ENCODE measurements around the gene MYMX.
"Not testable (repeated sequence)": the region's sequence is repeated elsewhere in the genome, so short reads cannot be mapped to it uniquely, and the experiment has no call there.

The MYMX gene

DNA sequence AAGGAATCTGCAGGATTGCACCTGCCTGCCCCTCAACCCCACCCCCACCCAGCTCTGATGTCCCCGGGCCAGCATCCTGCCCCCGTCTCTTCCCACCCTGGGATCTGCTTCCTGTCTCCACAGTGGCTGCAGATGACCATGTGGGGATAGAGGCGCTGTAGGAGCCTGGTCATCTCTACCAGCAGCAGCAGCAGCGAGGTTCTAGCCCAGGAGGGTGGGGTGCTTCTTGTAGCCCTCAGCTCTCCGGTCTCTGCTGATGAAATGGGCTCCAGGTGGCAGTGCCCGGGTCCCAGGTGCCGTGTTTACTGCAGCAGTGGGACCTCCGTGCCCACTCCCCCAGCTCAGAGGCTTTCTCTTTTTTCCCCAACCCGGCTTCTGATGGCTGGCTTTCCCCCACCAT is 32.9 kb upstream of the MYMX start:
- TF ChIP-seq, protein P1, sequence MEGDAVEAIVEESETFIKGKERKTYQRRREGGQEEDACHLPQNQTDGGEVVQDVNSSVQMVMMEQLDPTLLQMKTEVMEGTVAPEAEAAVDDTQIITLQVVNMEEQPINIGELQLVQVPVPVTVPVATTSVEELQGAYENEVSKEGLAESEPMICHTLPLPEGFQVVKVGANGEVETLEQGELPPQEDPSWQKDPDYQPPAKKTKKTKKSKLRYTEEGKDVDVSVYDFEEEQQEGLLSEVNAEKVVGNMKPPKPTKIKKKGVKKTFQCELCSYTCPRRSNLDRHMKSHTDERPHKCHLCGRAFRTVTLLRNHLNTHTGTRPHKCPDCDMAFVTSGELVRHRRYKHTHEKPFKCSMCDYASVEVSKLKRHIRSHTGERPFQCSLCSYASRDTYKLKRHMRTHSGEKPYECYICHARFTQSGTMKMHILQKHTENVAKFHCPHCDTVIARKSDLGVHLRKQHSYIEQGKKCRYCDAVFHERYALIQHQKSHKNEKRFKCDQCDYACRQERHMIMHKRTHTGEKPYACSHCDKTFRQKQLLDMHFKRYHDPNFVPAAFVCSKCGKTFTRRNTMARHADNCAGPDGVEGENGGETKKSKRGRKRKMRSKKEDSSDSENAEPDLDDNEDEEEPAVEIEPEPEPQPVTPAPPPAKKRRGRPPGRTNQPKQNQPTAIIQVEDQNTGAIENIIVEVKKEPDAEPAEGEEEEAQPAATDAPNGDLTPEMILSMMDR (IDR thresholded peaks at IDR 0.05; ENCODE audit: low read depth, low read length): no peak
- TF ChIP-seq MYC (IDR thresholded peaks at IDR 0.05; ENCODE audit: low read depth, low read length) (no peak), POLR2A (IDR thresholded peaks at IDR 0.05; ENCODE audit: extremely low read depth, insufficient read length) (no peak)
- TF ChIP-seq, protein P2, sequence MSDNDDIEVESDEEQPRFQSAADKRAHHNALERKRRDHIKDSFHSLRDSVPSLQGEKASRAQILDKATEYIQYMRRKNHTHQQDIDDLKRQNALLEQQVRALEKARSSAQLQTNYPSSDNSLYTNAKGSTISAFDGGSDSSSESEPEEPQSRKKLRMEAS (IDR thresholded peaks at IDR 0.05; ENCODE audit: low read depth, low read length): no peak
- H3K4me3 ChIP-seq (ENCODE audit: low read depth, low read length): no peak overlapping the region
- no peak for DNase-seq (ENCODE audit: low read depth)

DNA sequence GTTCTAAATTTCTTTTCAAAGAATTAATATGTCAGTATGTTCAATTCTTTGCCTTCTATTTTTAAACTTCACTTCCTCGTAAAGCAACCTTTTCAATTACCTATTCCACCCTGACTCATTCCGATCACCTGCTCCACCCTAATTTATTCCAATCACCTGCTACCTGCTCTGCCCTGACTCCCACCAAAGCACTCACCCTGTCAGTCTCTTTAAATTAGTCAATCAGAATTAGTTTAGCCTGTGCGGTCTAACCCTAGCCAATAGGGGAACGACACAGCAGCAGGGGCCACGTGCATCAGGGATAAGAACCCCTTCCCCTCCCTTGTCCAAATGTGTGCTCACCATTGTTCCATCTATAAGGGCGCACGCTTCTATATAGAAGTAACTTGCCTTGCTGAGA is 31.4 kb upstream of the MYMX start:
- not testable (repeated sequence) for DNase-seq (ENCODE audit: low read depth); H3K4me3 ChIP-seq (ENCODE audit: low read depth, low read length)

GRCh38 chr6:44185953-44186634 is 30.6 kb upstream of the MYMX start:
- H3K4me3 ChIP-seq (ENCODE audit: low read depth, low read length): no peak overlapping the region
- no peak for DNase-seq (ENCODE audit: low read depth)
- TF ChIP-seq MYC (IDR thresholded peaks at IDR 0.05; ENCODE audit: low read depth, low read length) (no peak), POLR2A (IDR thresholded peaks at IDR 0.05; ENCODE audit: extremely low read depth, insufficient read length) (no peak)
- TF ChIP-seq, protein P2 (IDR thresholded peaks at IDR 0.05; ENCODE audit: low read depth, low read length): no peak
- TF ChIP-seq, protein P1 (IDR thresholded peaks at IDR 0.05; ENCODE audit: low read depth, low read length): no peak

GRCh38 chr6:44186635-44187025 is 30.1 kb upstream of the MYMX start:
- no peak for DNase-seq (ENCODE audit: low read depth)
- H3K4me3 ChIP-seq (ENCODE audit: low read depth, low read length): no peak overlapping the region
- TF ChIP-seq MYC (IDR thresholded peaks at IDR 0.05; ENCODE audit: low read depth, low read length) (no peak), POLR2A (IDR thresholded peaks at IDR 0.05; ENCODE audit: extremely low read depth, insufficient read length) (no peak)
- TF ChIP-seq, protein P1 (IDR thresholded peaks at IDR 0.05; ENCODE audit: low read depth, low read length): no peak
- TF ChIP-seq, protein P2 (IDR thresholded peaks at IDR 0.05; ENCODE audit: low read depth, low read length): no peak

DNA sequence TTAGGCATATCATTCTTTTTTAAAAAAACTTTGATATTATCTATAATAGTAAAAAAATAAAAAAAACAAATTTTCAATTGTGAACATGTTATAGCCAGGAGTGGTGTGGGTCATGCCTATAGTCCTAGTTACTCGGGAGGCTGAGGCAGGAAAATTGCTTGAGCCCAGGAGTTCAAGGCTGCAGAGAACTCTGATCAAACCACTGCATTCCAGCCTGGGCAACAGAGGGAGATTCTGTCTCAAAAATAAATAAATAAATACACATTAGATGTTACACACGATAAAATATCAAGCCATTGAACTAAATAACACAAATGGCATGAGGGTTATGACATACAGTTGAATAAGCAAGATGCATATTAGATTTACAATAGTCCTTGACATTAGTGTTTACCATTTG is 27.9 kb upstream of the MYMX start:
- TF ChIP-seq MYC (IDR thresholded peaks at IDR 0.05; ENCODE audit: low read depth, low read length): no peak
- TF ChIP-seq, protein P2 (IDR thresholded peaks at IDR 0.05; ENCODE audit: low read depth, low read length): no peak
- TF ChIP-seq POLR2A (IDR thresholded peaks at IDR 0.05; ENCODE audit: extremely low read depth, insufficient read length): no peak
- TF ChIP-seq, protein P1 (IDR thresholded peaks at IDR 0.05; ENCODE audit: low read depth, low read length): no peak
- no peak overlapping the region for H3K4me3 ChIP-seq (ENCODE audit: low read depth, low read length)
- DNase-seq (ENCODE audit: low read depth): no peak

DNA sequence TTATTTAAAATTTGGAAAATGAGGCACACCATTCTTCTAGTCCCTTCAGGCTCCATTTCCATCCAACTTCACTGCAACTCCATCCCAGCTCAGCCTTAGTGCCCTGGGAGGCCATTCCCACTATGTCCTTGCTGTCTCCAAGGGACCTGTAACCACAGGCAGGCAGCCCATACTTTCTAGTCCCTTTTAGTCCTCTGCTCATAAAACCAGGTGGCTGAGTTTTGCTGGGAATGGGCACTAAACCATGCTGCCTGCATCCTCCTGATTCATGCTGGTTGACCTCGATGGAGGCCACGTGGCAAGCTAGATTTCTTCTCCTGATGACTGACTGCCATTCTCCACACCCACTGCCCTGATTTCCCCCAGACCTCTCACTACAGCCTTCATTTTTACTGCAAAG is 27.5 kb upstream of the MYMX start:
- H3K4me3 ChIP-seq (ENCODE audit: low read depth, low read length): no peak overlapping the region
- TF ChIP-seq POLR2A (IDR thresholded peaks at IDR 0.05; ENCODE audit: extremely low read depth, insufficient read length): no peak
- TF ChIP-seq MYC (IDR thresholded peaks at IDR 0.05; ENCODE audit: low read depth, low read length): no peak
- TF ChIP-seq, protein P1 (IDR thresholded peaks at IDR 0.05; ENCODE audit: low read depth, low read length): no peak
- TF ChIP-seq, protein P2 (IDR thresholded peaks at IDR 0.05; ENCODE audit: low read depth, low read length): no peak
- DNase-seq (ENCODE audit: low read depth): no peak

Measured in NB4 (cell line).